ENCODE data around the gene PLEKHG4.

PLEKHG4 gene

GRCh38 chr16:67259705-67260104 lies 19.6 kb upstream of the PLEKHG4 start:
- H3K4me3 ChIP-seq (ENCODE audit: insufficient read depth, low read length, poor library complexity, severe bottlenecking): no peak overlapping the region
- H4K20me1 ChIP-seq (ENCODE audit: low read depth, low read length): no peaks in the 10 kb centered on the region
- no peak for TF ChIP-seq EZH2phosphoT487 (conservative IDR thresholded peaks at IDR 0.05; ENCODE audit: low read length)
- TF ChIP-seq, protein P1, sequence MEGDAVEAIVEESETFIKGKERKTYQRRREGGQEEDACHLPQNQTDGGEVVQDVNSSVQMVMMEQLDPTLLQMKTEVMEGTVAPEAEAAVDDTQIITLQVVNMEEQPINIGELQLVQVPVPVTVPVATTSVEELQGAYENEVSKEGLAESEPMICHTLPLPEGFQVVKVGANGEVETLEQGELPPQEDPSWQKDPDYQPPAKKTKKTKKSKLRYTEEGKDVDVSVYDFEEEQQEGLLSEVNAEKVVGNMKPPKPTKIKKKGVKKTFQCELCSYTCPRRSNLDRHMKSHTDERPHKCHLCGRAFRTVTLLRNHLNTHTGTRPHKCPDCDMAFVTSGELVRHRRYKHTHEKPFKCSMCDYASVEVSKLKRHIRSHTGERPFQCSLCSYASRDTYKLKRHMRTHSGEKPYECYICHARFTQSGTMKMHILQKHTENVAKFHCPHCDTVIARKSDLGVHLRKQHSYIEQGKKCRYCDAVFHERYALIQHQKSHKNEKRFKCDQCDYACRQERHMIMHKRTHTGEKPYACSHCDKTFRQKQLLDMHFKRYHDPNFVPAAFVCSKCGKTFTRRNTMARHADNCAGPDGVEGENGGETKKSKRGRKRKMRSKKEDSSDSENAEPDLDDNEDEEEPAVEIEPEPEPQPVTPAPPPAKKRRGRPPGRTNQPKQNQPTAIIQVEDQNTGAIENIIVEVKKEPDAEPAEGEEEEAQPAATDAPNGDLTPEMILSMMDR (IDR thresholded peaks at IDR 0.05; ENCODE audit: insufficient read depth, low read length, poor library complexity, severe bottlenecking): no peak
- H3K9ac ChIP-seq (ENCODE audit: low read length): no peak overlapping the region
- H2AFZ ChIP-seq (ENCODE audit: low read depth, low read length, severe bottlenecking): no peak overlapping the region
- no peaks in the 10 kb centered on the region for H3K27me3 ChIP-seq (ENCODE audit: low read length)
- H3K4me2 ChIP-seq (ENCODE audit: low read depth, low read length, poor library complexity, severe bottlenecking): no peak overlapping the region
- no peaks in the 10 kb centered on the region for H3F3A ChIP-seq (ENCODE audit: insufficient read depth)
- H3K79me2 ChIP-seq (ENCODE audit: insufficient read depth, low read length): no peaks in the 10 kb centered on the region
- H3K36me3 ChIP-seq (ENCODE audit: low read length): no peaks in the 10 kb centered on the region
- no peaks in the 10 kb centered on the region for H3K9me2 ChIP-seq (replicated peaks; ENCODE audit: insufficient read depth, low read length)
- H3K9me3 ChIP-seq (ENCODE audit: insufficient read depth, low read length): no peaks in the 10 kb centered on the region
- H3K27ac ChIP-seq (ENCODE audit: low read depth, low read length): no peak overlapping the region

- H3K4me3 ChIP-seq (ENCODE audit: insufficient read depth, low read length, poor library complexity, severe bottlenecking): no peak overlapping the region
- H3K36me3 ChIP-seq (ENCODE audit: low read length): no peaks in the 10 kb centered on the region
- H3K4me2 ChIP-seq (ENCODE audit: low read depth, low read length, poor library complexity, severe bottlenecking): no peak overlapping the region
- H3K27ac ChIP-seq (ENCODE audit: low read depth, low read length): no peak overlapping the region
- no peaks in the 10 kb centered on the region for H3K9me3 ChIP-seq (ENCODE audit: insufficient read depth, low read length)
- H3K9me2 ChIP-seq (replicated peaks; ENCODE audit: insufficient read depth, low read length): no peaks in the 10 kb centered on the region
- no peaks in the 10 kb centered on the region for H3K79me2 ChIP-seq (ENCODE audit: insufficient read depth, low read length)
- H4K20me1 ChIP-seq (ENCODE audit: low read depth, low read length): no peaks in the 10 kb centered on the region
- TF ChIP-seq, protein P1 (IDR thresholded peaks at IDR 0.05; ENCODE audit: insufficient read depth, low read length, poor library complexity, severe bottlenecking): peak; percentile 45
- TF ChIP-seq EZH2phosphoT487 (conservative IDR thresholded peaks at IDR 0.05; ENCODE audit: low read length): no peak
- no peak overlapping the region for H3K9ac ChIP-seq (ENCODE audit: low read length)
- no peak overlapping the region for H2AFZ ChIP-seq (ENCODE audit: low read depth, low read length, severe bottlenecking)
- H3K27me3 ChIP-seq (ENCODE audit: low read length): no peaks in the 10 kb centered on the region
- no peaks in the 10 kb centered on the region for H3F3A ChIP-seq (ENCODE audit: insufficient read depth)
Observed at GRCh38 chr16:67260426-67261063, 18.8 kb upstream of the PLEKHG4 start.

DNA sequence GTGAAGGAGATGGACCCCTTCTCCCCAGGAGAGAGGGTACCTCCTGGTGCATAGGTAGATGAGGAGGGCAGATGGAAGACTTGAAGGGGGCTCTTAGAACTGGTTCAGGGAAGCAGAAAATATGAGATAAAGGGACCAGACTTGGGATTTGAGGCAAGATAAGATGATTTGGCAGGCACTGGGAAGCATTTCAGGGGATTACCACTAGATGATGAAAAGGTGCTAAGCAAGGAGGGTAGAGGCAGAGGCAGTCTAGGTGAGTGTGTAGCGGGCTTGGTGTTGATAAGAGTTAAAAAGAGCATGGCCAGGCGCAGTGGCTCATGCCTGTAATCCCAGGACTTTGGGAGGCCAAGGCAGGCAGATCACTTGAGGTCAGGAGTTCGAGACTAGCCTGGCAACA lies 16.1 kb upstream of the PLEKHG4 start:
- Histone ChIP-seq H3K4me2 (ENCODE audit: low read depth, low read length, poor library complexity, severe bottlenecking) (no peak overlapping the region), H3K27me3 (ENCODE audit: low read length) (no peaks in the 10 kb centered on the region), H3K36me3 (ENCODE audit: low read length) (no peaks in the 10 kb centered on the region), H3K9me3 (ENCODE audit: insufficient read depth, low read length) (no peaks in the 10 kb centered on the region), H2AFZ (ENCODE audit: low read depth, low read length, severe bottlenecking) (no peak overlapping the region), H3K9ac (ENCODE audit: low read length) (no peak overlapping the region), H3K27ac (ENCODE audit: low read depth, low read length) (no peak overlapping the region), H3K79me2 (ENCODE audit: insufficient read depth, low read length) (no peaks in the 10 kb centered on the region), H4K20me1 (ENCODE audit: low read depth, low read length) (no peaks in the 10 kb centered on the region), H3K4me3 (ENCODE audit: insufficient read depth, low read length, poor library complexity, severe bottlenecking) (no peak overlapping the region), H3F3A (ENCODE audit: insufficient read depth) (no peaks in the 10 kb centered on the region), H3K9me2 (replicated peaks; ENCODE audit: insufficient read depth, low read length) (no peaks in the 10 kb centered on the region)
- TF ChIP-seq EZH2phosphoT487 (conservative IDR thresholded peaks at IDR 0.05; ENCODE audit: low read length): no peak
- TF ChIP-seq, protein P1 (IDR thresholded peaks at IDR 0.05; ENCODE audit: insufficient read depth, low read length, poor library complexity, severe bottlenecking): no peak
